Chondrocyte (in vitro differentiated cells): ENCODE measurements around the gene JADE3. TPM values are rescaled to one million over a fixed set of nuclear protein-coding genes. Genes with fewer than 3 reads are reported as not detected.
A peak's percentile ranks its signal among the peaks of the same experiment; 100 is the strongest.
"Not testable (repeated sequence)": the region's sequence is repeated elsewhere in the genome, so short reads cannot be mapped to it uniquely, and the experiment has no call there.

Experiments used
- DNase-seq: peaks from one replicate; pipeline ENCODE4 v3.0.0; 2021; ENCODE audit warnings: mixed read lengths, low spot score
- H3K27ac Mint-ChIP-seq: one replicate; pipeline ENCODE4 v1.8.0; 2021; ENCODE audit warnings: mild to moderate bottlenecking, moderate library complexity, mixed read lengths; ENCODE audit not compliant: unreplicated experiment
- H3K27me3 Mint-ChIP-seq: 2 replicates; pipeline ENCODE4 v1.8.0; 2021; ENCODE audit warnings: low read depth, mixed read lengths
- H3K36me3 Mint-ChIP-seq: 2 replicates; pipeline ENCODE4 v1.8.0; 2021; ENCODE audit warnings: low read depth, mixed read lengths
- H3K4me1 Mint-ChIP-seq: 2 replicates; pipeline ENCODE4 v1.8.0; 2021; ENCODE audit warnings: low read depth, mild to moderate bottlenecking, mixed read lengths
- H3K4me3 Mint-ChIP-seq: one replicate; pipeline ENCODE4 v1.8.0; 2021; ENCODE audit warnings: mild to moderate bottlenecking, moderate library complexity, mixed read lengths; ENCODE audit not compliant: unreplicated experiment
- H3K9me3 Mint-ChIP-seq: 2 replicates; pipeline ENCODE4 v1.8.0; 2021; ENCODE audit warnings: low read depth, mixed read lengths
- total RNA-seq: library from RNA; stranded (reverse); gene quantifications from 3 replicates; pipeline ENCODE4 v1.2.1, GENCODE V29; 2021
- TF ChIP-seq, protein P1 (sequence below): fragments of 200-600 bp; sonication (generic); IDR thresholded peaks from 2 replicates; pipeline ENCODE4 v1.5.0; 2021; ENCODE audit warnings: antibody characterized with exemption, mild to moderate bottlenecking, moderate library complexity

JADE3 gene
- total RNA-seq, 1 donor from 2014 or later, result 11.7 TPM

DNA sequence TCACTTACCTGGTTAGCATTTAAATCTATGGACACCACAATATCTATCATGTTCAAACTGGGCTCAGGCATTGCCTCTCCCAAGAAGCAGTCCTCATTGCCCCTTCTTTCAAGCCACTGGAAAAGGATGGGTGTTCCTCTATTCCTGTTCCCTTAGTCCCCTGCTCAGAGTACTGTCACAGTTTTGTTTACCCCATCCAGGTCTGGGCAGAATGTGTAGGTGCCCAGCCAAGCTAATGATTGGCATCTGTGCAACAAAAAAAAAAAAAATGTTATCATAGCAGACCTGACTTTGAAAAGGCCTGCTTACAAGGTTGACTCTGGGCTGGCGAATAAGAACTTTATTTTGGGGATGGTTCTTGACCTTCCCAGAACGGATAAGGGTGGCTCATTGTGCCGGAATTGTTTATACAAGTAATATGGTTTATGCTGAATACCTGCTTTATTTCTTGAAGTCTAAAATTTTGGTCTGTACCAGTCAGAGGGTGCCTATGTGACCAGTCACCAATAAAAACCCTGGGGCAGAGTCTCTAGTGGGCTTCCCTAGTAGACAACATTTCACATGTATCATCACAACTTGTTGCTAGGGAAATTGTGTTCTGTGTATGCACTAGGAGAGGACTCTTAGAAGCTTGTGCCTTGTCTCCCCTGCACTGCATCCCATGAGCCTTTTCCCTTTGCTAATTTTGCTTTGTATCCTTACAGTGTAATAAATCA, 47.9 kb downstream of the JADE3 start:
- peaks cover 16% of the 10 kb centered on the region for H3K4me1 Mint-ChIP-seq
- TF ChIP-seq, protein P1, sequence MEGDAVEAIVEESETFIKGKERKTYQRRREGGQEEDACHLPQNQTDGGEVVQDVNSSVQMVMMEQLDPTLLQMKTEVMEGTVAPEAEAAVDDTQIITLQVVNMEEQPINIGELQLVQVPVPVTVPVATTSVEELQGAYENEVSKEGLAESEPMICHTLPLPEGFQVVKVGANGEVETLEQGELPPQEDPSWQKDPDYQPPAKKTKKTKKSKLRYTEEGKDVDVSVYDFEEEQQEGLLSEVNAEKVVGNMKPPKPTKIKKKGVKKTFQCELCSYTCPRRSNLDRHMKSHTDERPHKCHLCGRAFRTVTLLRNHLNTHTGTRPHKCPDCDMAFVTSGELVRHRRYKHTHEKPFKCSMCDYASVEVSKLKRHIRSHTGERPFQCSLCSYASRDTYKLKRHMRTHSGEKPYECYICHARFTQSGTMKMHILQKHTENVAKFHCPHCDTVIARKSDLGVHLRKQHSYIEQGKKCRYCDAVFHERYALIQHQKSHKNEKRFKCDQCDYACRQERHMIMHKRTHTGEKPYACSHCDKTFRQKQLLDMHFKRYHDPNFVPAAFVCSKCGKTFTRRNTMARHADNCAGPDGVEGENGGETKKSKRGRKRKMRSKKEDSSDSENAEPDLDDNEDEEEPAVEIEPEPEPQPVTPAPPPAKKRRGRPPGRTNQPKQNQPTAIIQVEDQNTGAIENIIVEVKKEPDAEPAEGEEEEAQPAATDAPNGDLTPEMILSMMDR, result no peak
- H3K27me3 Mint-ChIP-seq, result no peaks in the 10 kb centered on the region
- H3K9me3 Mint-ChIP-seq, result no peaks in the 10 kb centered on the region
- no peaks in the 10 kb centered on the region for H3K36me3 Mint-ChIP-seq
- no peak overlapping the region for H3K4me3 Mint-ChIP-seq
- DNase-seq, result no peak
- H3K27ac Mint-ChIP-seq, result no peak overlapping the region

DNA sequence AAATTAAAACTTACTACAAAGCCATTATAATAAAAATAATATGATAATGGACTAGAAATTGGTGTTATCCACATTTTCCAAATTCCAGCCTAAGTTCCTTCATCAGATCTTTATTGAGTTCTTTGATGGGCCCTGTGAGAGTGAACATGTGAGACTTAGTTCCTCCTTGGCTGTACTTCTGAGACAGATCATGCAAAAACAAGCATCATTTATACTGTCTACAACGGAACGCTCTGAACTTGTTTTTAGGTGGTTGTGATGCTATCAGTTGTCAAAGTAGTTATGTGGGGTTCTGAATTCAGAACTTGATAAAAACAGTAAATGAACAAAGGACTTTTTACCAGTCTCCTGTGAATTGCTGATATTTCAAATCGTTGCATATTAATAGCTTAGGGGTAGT, 48.9 kb downstream of the JADE3 start:
- TF ChIP-seq, protein P1, result no peak
- no peak for DNase-seq
- Mint-ChIP-seq H3K27me3 (no peaks in the 10 kb centered on the region), H3K4me1 (peaks cover 24% of the 10 kb centered on the region), H3K27ac (no peak overlapping the region), H3K36me3 (no peaks in the 10 kb centered on the region), H3K9me3 (no peaks in the 10 kb centered on the region), H3K4me3 (no peak overlapping the region)

DNA sequence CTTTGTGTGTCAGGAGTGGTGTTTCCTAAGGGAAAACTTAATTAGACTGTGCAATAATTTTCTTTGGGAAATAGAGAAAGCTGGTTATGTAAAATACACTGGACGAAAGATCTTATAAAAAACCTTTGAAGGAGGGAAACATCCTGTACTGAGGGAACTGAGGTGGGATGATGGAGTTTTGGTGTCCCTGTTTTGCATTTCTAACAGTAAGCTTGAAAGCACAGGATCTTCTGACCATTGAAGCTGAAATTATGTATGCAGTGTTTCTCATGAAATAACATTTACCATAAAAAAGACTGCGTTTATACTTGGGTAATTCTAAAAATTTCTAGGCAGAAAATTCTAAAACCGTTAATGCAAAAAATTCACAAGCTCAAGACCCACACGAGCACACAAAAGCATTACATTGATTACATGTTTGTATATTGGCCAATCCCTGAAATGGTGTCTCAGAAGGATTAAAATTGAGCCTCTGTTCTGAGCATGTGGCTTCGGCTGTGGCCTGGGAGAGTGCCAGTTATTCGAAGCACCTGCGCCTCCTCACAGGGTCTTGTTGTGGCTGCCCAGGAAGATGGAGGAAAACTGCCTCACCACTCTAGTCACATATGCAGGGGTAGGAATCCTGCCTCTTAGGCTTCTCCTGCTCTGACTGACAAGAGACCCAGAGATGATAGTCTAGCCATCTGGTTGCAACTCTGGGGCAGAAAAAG, 49.5 kb downstream of the JADE3 start:
- no peak for DNase-seq
- H3K36me3 Mint-ChIP-seq, result no peaks in the 10 kb centered on the region
- TF ChIP-seq, protein P1, result no peak
- peaks cover 24% of the 10 kb centered on the region for H3K4me1 Mint-ChIP-seq
- H3K9me3 Mint-ChIP-seq, result no peaks in the 10 kb centered on the region
- H3K27ac Mint-ChIP-seq, result no peak overlapping the region
- H3K27me3 Mint-ChIP-seq, result no peaks in the 10 kb centered on the region
- no peak overlapping the region for H3K4me3 Mint-ChIP-seq

DNA sequence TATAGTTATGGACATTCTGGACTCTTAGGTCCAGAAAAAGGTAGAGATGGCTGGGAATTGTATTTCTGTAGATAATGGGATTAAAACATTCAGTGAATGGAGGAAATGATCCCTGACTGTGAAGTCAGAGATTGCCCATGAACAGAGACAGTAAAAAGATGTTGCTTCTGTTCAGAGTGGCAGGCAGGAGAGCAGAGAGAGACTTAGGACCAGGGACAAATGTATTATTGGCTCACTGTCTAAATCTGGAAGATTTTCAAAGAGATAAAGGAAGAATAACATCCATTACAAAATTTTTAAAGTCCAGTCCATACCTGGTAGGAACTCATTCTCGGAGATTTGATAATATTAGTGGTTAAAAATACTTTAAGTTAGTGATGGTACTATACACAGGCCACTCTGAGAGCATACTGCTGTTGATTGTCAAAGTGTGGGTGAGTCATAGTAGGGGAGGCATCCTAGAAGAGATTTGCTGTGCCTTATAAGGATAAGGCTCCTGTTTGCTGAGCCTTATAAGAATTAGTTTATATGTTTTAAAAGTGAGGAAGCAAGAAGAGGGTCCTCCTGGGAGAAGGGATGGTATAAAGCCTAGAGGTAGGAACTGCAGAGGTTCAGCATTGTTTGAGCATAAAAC, 53.0 kb downstream of the JADE3 start:
- DNase-seq, result no peak
- H3K27ac Mint-ChIP-seq, result peak overlapping the region; percentile 23
- no peak overlapping the region for H3K4me3 Mint-ChIP-seq
- TF ChIP-seq, protein P1, result no peak
- H3K4me1 Mint-ChIP-seq, result peaks cover 16% of the 10 kb centered on the region
- H3K36me3 Mint-ChIP-seq, result no peaks in the 10 kb centered on the region
- H3K27me3 Mint-ChIP-seq, result no peaks in the 10 kb centered on the region
- no peaks in the 10 kb centered on the region for H3K9me3 Mint-ChIP-seq

DNA sequence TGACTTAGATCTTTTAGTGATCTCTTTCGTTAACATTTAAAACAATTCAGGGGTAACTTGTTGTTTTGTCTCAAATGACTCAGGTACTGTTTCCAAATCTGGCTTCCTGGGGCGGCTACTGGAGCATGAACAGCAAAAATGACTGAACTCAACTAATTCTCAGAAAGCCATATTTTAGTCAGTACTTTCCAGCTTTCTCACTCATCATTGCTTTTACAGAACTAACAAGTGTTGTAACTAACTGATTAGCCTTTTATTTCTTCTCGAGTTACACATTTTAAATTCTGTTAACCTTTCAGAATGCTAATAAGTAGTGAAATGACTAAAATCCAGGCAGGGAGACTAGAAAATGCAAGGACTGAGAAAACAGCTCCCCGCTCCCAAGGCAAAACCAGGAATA, 55.3 kb downstream of the JADE3 start:
- TF ChIP-seq, protein P1, result no peak
- peaks cover 19% of the 10 kb centered on the region for H3K4me1 Mint-ChIP-seq
- no peaks in the 10 kb centered on the region for H3K36me3 Mint-ChIP-seq
- H3K27ac Mint-ChIP-seq, result no peak overlapping the region
- H3K4me3 Mint-ChIP-seq, result no peak overlapping the region
- DNase-seq, result no peak
- H3K9me3 Mint-ChIP-seq, result no peaks in the 10 kb centered on the region
- no peaks in the 10 kb centered on the region for H3K27me3 Mint-ChIP-seq

DNA sequence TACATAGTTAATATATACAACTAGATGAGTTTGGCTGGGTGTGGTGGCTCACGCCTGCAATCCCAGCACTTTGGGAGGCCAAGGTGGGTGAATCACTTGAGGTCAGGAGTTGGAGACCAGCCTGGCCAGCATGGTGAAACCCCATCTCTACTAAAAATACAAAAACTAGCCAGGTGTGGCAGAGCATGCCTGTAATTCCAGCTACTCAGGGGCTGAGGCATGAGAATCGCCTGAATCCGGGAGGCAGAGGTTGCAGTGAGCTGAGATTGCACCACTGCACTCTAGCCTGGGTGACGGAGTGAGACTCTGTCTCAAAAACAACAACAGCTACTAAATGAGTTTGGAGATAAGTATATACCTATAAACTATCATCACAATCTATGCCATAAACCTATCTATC, 64.8 kb downstream of the JADE3 start:
- not testable (repeated sequence) for H3K4me3 Mint-ChIP-seq, H3K9me3 Mint-ChIP-seq, DNase-seq, H3K36me3 Mint-ChIP-seq, H3K27me3 Mint-ChIP-seq, H3K27ac Mint-ChIP-seq
- peaks cover 39% of the 10 kb centered on the region for H3K4me1 Mint-ChIP-seq
